H1 (cell line): ENCODE results near the gene MAP2K5.

Source experiments
- CTCF ChIP-seq, 3 experiments: IDR thresholded peaks; 1 replicate in 2 of 3; 2 replicates in 1 of 3; pipeline versions ENCODE4 v1.5.1 to v1.6.1; 2011; ENCODE audit warnings: low read length in 3 of 3, mild to moderate bottlenecking in 3 of 3, inconsistent platforms in 2 of 3, low read depth in 1 of 3, moderate library complexity in 1 of 3; ENCODE audit not compliant: insufficient read depth in 1 of 3; ENCODE audit errors: control extremely low read depth in 1 of 3
- EGR1 ChIP-seq: IDR thresholded peaks from 2 replicates; pipeline ENCODE4 v1.6.1; 2011; ENCODE audit warnings: low read depth, low read length, borderline replicate concordance
- FOSL1 ChIP-seq: IDR thresholded peaks from 2 replicates; pipeline ENCODE4 v1.6.1; 2011; ENCODE audit warnings: mild to moderate bottlenecking, low read depth, low read length, moderate library complexity; ENCODE audit not compliant: insufficient read depth
- PHF8 ChIP-seq: fragments of 200-600 bp; sonication (generic); conservative IDR thresholded peaks from 2 replicates; pipeline ENCODE4 v1.7.1; 2012; ENCODE audit warnings: low read depth, mild to moderate bottlenecking, inconsistent platforms, low read length, moderate library complexity
- POLR2A ChIP-seq, 2 experiments: IDR thresholded peaks; 1 replicate in 1 of 2; 2 replicates in 1 of 2; pipeline ENCODE4 v1.6.1; 2011; ENCODE audit warnings: low read depth in 2 of 2, low read length in 2 of 2, mild to moderate bottlenecking in 2 of 2; ENCODE audit errors: control extremely low read depth in 1 of 2
- POLR2AphosphoS5 ChIP-seq: IDR thresholded peaks from 2 replicates; pipeline ENCODE4 v1.6.1; 2011; ENCODE audit warnings: low read depth, low read length
- SP1 ChIP-seq: IDR thresholded peaks from 2 replicates; pipeline ENCODE4 v1.6.1; 2011; ENCODE audit warnings: low read depth, low read length
- TF ChIP-seq, protein P1 (sequence below): IDR thresholded peaks from 2 replicates; pipeline ENCODE4 v1.6.1; 2012; ENCODE audit warnings: low read length, inconsistent platforms

DNA sequence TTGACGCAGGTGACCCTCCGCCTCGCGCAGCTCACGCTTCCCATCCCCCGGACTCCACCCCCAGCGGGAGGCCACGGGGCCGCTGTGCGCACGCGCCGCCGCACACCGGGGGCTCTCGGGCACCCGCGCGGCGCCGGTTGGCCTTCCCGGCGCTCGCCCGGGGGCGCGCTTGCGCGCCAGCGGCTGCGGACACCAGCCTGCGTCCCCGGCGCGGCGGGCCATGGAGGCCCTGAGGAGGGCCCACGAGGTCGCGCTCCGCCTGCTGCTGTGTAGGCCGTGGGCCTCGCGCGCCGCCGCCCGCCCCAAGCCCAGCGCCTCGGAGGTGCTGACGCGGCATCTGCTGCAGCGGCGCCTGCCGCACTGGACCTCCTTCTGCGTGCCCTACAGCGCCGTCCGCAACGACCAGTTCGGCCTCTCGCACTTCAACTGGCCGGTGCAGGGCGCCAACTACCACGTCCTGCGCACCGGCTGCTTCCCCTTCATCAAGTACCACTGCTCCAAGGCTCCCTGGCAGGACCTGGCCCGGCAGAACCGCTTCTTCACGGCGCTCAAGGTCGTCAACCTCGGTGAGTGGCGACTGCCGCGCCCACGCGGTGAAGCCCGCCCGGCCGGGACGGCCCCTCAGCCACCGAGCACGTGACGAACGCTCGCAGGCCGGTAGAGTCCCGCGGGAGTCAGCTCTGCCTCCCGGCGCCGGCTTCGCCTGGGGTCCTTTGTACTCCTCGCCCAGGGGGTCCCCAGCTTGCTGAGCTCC lies 21.3 kb upstream of the MAP2K5 start, which contains the start of gene C15orf61:
- TF ChIP-seq EGR1, result peak; percentile 50; the same call in 1 of the 2 replicates
- peak; percentile 91 for TF ChIP-seq PHF8
- TF ChIP-seq, protein P1, sequence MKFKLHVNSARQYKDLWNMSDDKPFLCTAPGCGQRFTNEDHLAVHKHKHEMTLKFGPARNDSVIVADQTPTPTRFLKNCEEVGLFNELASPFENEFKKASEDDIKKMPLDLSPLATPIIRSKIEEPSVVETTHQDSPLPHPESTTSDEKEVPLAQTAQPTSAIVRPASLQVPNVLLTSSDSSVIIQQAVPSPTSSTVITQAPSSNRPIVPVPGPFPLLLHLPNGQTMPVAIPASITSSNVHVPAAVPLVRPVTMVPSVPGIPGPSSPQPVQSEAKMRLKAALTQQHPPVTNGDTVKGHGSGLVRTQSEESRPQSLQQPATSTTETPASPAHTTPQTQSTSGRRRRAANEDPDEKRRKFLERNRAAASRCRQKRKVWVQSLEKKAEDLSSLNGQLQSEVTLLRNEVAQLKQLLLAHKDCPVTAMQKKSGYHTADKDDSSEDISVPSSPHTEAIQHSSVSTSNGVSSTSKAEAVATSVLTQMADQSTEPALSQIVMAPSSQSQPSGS, result no peak
- no peak for TF ChIP-seq CTCF (IDR thresholded peaks at IDR 0.05; ENCODE audit: control extremely low read depth in 1 of 3, insufficient read depth in 1 of 3, low read depth in 1 of 3, low read length in 3 of 3)
- TF ChIP-seq POLR2AphosphoS5, result peak; percentile 5; the same call in 1 of the 2 replicates
- peak; percentile 38 to 47; a peak in 2 of 3 replicates for TF ChIP-seq POLR2A (IDR thresholded peaks at IDR 0.05; ENCODE audit: control extremely low read depth in 1 of 2, low read depth in 2 of 2, low read length in 2 of 2)
- TF ChIP-seq FOSL1, result no peak
- no peak for TF ChIP-seq SP1
